GM12872 (cell line): Measurements from ENCODE around the gene SLC22A31.

ENCODE experiments used
- TF ChIP-seq, protein P1 (sequence below): IDR thresholded peaks from 3 replicates; pipeline ENCODE4 v1.5.1; 2011; ENCODE audit warnings: low read depth, mild to moderate bottlenecking, low read length, moderate library complexity; ENCODE audit not compliant: insufficient read depth

SLC22A31 gene

DNA sequence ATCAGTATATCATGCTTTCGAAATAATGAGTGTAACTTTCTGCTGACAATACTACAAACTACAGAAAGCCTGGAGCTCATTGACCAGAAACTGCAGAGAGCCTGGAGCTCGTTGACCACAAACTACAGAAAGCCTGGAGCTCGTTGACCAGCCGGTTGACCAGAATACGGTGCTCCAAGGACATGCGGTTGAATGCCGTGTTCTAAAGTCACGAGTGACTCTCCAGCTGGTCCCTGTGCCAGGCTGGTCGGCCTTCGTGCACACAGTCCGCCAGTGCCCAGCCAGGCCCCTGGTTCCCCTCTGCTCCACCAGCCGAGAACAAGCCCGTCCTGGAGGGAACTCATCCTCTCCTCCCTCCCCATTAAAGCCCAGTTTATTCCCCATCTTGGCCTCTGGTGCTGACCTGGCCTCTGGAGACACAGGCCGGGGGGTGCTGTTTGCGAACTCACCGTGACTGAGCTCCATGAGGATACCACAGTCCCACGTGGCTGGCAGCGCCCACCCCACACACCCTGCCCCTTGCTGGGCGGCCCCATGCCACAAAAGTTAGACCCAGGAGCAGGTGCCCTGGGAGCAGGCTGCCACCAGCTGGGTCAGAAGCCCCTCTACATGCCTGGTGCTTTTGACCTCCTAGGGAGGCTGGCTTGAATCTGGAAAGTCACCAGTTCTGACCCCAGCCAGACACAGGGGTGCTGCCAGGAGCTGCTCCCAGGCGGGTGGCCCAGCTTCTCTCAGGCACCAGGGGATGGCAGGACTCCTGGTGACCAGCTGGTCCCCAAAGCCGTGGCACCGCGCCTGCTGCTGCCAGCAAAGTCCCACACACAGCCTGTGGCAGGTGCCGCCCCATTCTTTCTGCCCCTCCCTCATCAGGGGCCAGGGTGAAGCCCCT lies 44.2 kb downstream of the SLC22A31 start:
- TF ChIP-seq, protein P1, sequence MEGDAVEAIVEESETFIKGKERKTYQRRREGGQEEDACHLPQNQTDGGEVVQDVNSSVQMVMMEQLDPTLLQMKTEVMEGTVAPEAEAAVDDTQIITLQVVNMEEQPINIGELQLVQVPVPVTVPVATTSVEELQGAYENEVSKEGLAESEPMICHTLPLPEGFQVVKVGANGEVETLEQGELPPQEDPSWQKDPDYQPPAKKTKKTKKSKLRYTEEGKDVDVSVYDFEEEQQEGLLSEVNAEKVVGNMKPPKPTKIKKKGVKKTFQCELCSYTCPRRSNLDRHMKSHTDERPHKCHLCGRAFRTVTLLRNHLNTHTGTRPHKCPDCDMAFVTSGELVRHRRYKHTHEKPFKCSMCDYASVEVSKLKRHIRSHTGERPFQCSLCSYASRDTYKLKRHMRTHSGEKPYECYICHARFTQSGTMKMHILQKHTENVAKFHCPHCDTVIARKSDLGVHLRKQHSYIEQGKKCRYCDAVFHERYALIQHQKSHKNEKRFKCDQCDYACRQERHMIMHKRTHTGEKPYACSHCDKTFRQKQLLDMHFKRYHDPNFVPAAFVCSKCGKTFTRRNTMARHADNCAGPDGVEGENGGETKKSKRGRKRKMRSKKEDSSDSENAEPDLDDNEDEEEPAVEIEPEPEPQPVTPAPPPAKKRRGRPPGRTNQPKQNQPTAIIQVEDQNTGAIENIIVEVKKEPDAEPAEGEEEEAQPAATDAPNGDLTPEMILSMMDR, result no peak

DNA sequence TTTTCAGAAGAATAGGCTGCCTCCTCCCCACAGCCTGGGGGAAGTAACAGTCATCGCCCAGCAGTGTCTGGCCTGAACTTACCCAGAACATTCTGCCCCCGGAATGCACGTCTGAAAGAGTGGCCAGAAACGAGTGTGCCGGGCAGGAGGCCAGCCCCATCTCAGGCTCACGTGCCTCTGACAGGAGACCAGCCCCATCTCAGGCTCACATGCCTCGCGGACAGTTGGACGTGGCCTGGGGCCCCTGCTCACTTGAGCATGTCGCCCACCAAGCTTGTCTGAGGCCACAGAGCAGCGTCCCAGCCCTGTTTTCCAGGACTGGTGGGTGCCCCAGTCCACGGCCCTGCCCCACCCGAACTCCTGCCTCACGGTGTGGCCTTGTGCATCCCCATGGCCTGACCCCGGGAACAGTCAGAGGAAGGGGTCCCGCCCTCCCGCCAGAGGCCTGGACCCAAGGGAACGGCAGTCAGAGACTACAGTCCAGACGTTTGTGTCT lies 45.1 kb downstream of the SLC22A31 start:
- TF ChIP-seq, protein P1, result no peak

DNA sequence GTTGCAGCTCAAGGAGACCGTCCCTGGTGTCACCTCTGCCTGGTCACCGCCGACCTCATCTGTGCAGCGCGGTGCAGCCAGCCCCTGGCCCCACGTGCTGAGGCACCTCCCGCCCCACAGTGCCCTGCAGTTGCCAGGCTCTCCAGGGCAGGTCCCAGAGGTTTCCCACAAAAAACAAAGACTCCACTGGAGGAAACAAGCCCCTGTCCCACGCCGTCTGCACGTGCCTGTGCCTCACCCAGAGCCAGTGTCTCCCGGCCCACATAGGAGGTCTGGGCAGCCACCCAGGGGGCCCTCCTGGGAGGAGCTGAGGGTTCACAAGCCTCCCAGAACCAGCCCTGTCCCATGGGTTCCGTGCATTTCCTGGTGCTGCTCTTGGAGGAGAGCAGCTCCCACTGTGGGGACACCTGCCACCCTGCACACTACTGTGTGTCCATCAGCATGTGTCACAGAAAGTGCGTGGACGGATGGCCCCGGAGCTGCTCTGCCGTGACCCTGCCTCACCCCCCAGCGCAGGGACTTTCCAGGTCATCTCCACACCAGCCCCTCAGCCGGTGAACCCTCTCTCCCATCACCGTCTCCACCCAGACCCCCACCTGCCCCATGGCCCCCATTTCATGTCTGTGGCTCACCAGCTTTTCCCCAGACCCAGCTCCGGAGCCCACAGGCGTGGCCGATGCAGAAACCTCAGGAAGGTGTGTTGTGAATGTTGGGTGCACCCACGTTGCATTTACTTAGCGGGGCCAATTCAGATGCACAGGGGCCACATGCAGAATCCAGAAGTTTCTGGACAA lies 45.8 kb downstream of the SLC22A31 start:
- TF ChIP-seq, protein P1, result no peak

DNA sequence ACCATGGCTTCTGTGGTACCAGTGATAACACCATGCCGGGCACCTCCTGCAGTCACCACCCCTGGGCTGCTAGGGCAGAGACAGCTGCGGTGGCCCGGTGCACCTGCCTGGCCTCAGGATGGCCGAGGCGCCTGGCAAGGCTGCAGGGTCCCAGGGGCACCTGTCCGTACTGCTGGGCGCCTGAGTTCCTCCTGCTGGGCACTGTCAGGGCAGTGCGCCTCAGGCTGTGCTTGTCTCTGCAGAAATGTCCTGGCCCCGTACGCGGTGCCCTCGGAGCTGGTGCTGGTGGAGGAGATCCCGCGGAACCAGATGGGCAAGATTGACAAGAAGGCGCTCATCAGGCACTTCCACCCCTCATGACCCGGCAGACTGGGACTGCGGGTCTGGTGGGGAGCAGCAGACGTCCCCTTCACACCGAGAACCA lies 46.5 kb downstream of the SLC22A31 start:
- TF ChIP-seq, protein P1, result no peak

DNA sequence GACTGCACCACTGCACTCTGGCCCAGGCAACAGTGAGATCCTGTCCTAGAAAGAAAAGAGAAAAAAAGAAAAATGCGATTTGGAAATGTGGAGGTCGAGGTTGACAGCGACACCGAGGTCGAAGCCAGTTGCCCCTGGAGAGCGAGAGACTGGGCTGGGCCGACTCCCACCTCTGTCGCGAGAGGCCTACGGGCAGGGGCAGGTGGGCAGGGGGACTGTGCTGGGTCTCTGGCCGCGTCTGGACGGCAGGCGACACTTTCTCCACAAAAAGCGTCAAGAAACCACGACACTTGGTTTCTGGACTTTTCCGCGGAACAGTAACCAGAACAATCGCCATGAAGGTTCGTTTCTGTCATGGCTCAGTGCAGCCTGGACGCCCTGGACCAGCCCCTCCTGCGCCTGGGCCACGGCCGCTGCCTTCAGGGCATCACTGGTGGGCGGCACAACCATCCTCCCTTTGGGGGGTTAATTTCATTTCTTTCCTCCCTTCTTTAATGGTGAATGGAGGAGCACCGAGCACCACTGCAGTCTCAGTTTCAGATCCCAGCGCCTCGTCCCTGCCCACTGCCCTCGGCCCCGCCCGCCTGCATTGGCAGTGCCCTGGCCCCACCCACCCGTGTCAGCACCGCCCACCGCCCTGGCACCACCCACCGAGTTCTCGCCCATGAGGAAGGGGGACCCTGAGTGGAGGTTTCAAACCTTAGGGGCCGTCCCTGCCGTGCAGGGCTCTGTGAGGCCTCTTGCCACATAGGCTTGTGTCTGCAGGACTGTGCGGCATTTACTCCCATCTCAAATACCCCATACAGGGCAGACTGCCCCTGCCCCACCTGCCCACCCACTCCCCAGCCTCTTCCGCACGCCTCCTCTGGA lies 47.3 kb downstream of the SLC22A31 start:
- TF ChIP-seq, protein P1, result no peak

DNA sequence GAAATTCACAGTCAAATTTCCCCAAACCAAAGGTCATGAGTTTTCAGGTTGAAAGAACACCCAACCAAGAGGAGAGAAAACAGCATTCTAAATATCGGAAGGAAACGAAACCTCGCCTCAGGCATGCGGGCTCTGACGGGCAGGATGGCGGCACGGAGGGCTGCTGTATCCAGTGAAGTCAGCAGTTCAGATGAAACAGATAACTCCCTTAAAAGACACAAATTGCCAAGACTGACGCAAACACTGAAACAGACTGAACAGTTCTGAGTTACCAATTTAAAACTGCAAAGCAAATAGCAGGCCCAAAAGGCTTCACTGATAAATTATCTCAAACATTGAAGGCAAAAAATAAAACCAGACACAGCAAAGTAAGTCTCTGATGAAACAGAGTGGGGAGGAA lies 49.4 kb downstream of the SLC22A31 start:
- TF ChIP-seq, protein P1, result no peak
